Measurements from ENCODE around the gene RFX4.

The RFX4 gene

GRCh38 chr12:106804668-106805067 is 221.9 kb downstream of the RFX4 start:
- no peak for DNase-seq (ENCODE audit: low read depth, low spot score)
